ENCODE data around the gene ACAP3.

Gene ACAP3

GRCh38 chr1:1314678-1315335 is 7.1 kb upstream of the ACAP3 start:
- DNase-seq = no peak

- DNase-seq = no peak
Measured at GRCh38 chr1:1314237-1314586, 6.5 kb upstream of the ACAP3 start.

- DNase-seq = no peak
Measured at GRCh38 chr1:1313500-1314236, 5.9 kb upstream of the ACAP3 start.

- no peak for DNase-seq
Measured at GRCh38 chr1:1312450-1313314, 5.0 kb upstream of the ACAP3 start.

- no peak for DNase-seq
Measured at GRCh38 chr1:1311107-1312104, 3.7 kb upstream of the ACAP3 start.

- no peak for DNase-seq
Measured at GRCh38 chr1:1310476-1311053, 2.8 kb upstream of the ACAP3 start.

GRCh38 chr1:1310109-1310385 is 2.3 kb upstream of the ACAP3 start:
- no peak for DNase-seq

- DNase-seq = peak in 1 of 56 donors; percentile 15
Measured at GRCh38 chr1:1309251-1310108, 1.8 kb upstream of the ACAP3 start.

- DNase-seq = peak in 2 of 56 donors; percentile 54 to 55
Measured at GRCh38 chr1:1308756-1309250, 1.1 kb upstream of the ACAP3 start.

- peak in 7 of 56 donors; percentile 27 to 63 (median 55) for DNase-seq
Measured at GRCh38 chr1:1307261-1307922, 338 bp downstream of the ACAP3 start.

- peak in 2 of 56 donors; percentile 11 to 46 for DNase-seq
Measured at GRCh38 chr1:1306661-1307260, 969 bp downstream of the ACAP3 start.

GRCh38 chr1:1306070-1306660 is 1.6 kb downstream of the ACAP3 start:
- DNase-seq = peak in 1 of 56 donors; percentile 26

- peak in 22 of 56 donors; percentile 28 to 68 (median 46) for DNase-seq
Measured at GRCh38 chr1:1305300-1306069, 2.2 kb downstream of the ACAP3 start.

GRCh38 chr1:1304331-1305299 is 3.1 kb downstream of the ACAP3 start:
- DNase-seq = peak; percentile 51 to 97 (median 88)

- peak in 1 of 56 donors; percentile 46 for DNase-seq
Measured at GRCh38 chr1:1303736-1304135, 4.0 kb downstream of the ACAP3 start.
